Measurements from ENCODE around the gene FBXO36. TPM values are rescaled to one million over a fixed set of nuclear protein-coding genes. Genes with fewer than 3 reads are reported as not detected.

The FBXO36 gene
- total RNA-seq, 1 experiment from 2014 or later: 3.0 TPM

DNA sequence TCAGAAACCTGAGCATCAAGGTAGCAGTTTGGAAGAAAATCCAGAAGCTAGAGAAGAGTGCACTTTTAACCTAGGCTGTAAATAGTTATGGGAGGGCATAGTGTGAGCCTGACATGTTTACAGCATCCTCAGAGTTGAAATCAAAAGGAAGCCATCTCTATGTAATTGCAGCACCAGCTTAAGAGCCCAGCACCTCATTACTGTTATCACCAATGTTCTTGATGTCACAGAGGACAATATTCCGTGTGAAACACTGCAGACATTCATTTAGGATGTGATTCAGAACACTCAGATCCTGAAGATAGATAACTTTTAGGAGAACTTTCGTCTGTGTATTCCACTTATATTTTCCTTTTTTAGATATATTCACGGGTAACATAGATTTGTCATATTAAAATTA lies 48.1 kb downstream of the FBXO36 start:
- Histone ChIP-seq H2BK120ac (ENCODE audit: low read depth, low read length, poor library complexity, severe bottlenecking) (no peak overlapping the region), H3K27me3 (ENCODE audit: insufficient read depth, low read length) (no peaks in the 10 kb centered on the region), H3K4me2 (ENCODE audit: insufficient read depth, insufficient read length, low read length) (no peak overlapping the region), H4K91ac (ENCODE audit: insufficient read length, low read depth, low read length) (no peak overlapping the region), H3K4me1 (ENCODE audit: insufficient read depth, low read length) (no peaks in the 10 kb centered on the region), H3K79me2 (ENCODE audit: insufficient read depth, low read length) (no peaks in the 10 kb centered on the region), H3K4ac (ENCODE audit: low read depth, low read length) (no peak overlapping the region), H4K8ac (replicated peaks; ENCODE audit: insufficient read length, low read depth, low read length) (no peak overlapping the region), H2BK15ac (ENCODE audit: low read depth, low read length) (no peak overlapping the region), H3K18ac (ENCODE audit: insufficient read length, low read depth, low read length) (no peak overlapping the region), H2BK5ac (ENCODE audit: insufficient read length, low read length) (no peak overlapping the region), H3K23ac (ENCODE audit: insufficient read length, low read depth, low read length) (no peak overlapping the region), H3K56ac (ENCODE audit: insufficient read length, low read depth, low read length) (no peak overlapping the region), H4K5ac (ENCODE audit: insufficient read length, low read depth, low read length) (no peak overlapping the region), H3K27ac (ENCODE audit: insufficient read length, low read depth, low read length) (no peak overlapping the region), H3T11ph (ENCODE audit: low read length) (no peak overlapping the region), H3K9me3 (ENCODE audit: control insufficient read depth, low read depth, low read length) (no peaks in the 10 kb centered on the region), H2AK5ac (ENCODE audit: insufficient read length, low read length) (no peak overlapping the region), H2AFZ (ENCODE audit: low read length) (no peak overlapping the region), H3K23me2 (ENCODE audit: insufficient read length, low read depth, low read length, poor library complexity, severe bottlenecking) (no peaks in the 10 kb centered on the region), H2BK12ac (ENCODE audit: insufficient read length, low read depth, low read length) (no peak overlapping the region), H3K14ac (ENCODE audit: insufficient read depth, low read length) (no peak overlapping the region), H3K79me1 (ENCODE audit: insufficient read depth, low read depth, low read length, poor library complexity, severe bottlenecking) (no peaks in the 10 kb centered on the region), H4K20me1 (ENCODE audit: control insufficient read depth, insufficient read depth, insufficient read length) (no peaks in the 10 kb centered on the region), H3K9ac (ENCODE audit: extremely low read depth, insufficient read length, low read length) (no peak overlapping the region), H2BK20ac (ENCODE audit: low read depth, low read length, poor library complexity, severe bottlenecking) (no peak overlapping the region)
- no peaks in the 10 kb centered on the region for H3K4me1 Mint-ChIP-seq
- WGBS (ENCODE audit: extremely low coverage, insufficient read length, low lambda C conversion rate): no CpG with 5 or more reads among the region's 3 CpGs
- peaks cover 0 to 4% of the 10 kb centered on the region in 2 experiments; a peak in 1 of 5 replicates for H3K9me3 Mint-ChIP-seq
- H3K4me3 Mint-ChIP-seq: no peak overlapping the region
- H3K36me3 Mint-ChIP-seq (ENCODE audit: insufficient read depth in 1 of 3, low read depth in 3 of 3): peaks cover 0 to 2% (median 0%) of the 10 kb centered on the region in 3 experiments; a peak in 2 of 7 replicates
- no peaks in the 10 kb centered on the region for H3K27me3 Mint-ChIP-seq (ENCODE audit: low read depth)
- TF ChIP-seq, protein P1, sequence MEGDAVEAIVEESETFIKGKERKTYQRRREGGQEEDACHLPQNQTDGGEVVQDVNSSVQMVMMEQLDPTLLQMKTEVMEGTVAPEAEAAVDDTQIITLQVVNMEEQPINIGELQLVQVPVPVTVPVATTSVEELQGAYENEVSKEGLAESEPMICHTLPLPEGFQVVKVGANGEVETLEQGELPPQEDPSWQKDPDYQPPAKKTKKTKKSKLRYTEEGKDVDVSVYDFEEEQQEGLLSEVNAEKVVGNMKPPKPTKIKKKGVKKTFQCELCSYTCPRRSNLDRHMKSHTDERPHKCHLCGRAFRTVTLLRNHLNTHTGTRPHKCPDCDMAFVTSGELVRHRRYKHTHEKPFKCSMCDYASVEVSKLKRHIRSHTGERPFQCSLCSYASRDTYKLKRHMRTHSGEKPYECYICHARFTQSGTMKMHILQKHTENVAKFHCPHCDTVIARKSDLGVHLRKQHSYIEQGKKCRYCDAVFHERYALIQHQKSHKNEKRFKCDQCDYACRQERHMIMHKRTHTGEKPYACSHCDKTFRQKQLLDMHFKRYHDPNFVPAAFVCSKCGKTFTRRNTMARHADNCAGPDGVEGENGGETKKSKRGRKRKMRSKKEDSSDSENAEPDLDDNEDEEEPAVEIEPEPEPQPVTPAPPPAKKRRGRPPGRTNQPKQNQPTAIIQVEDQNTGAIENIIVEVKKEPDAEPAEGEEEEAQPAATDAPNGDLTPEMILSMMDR (conservative IDR thresholded peaks at IDR 0.05): no peak
- H3K27ac Mint-ChIP-seq: no peak overlapping the region
- DNase-seq: no peak

All from H9 (cell line).